Measurements from ENCODE around the gene QRSL1. TPM values are rescaled to one million over a fixed set of nuclear protein-coding genes. Genes with fewer than 3 reads are reported as not detected.
A peak's percentile ranks its signal among the peaks of the same experiment; 100 is the strongest.

The QRSL1 gene
- total RNA-seq, 2 experiments from 2014 or later, result 20.1 to 22.2 TPM

- Mint-ChIP-seq H3K36me3 (peaks cover 15% of the 10 kb centered on the region), H3K4me1 (peaks cover 21% of the 10 kb centered on the region), H3K4me3 (no peak overlapping the region), H3K9me3 (no peaks in the 10 kb centered on the region), H3K27ac (peak overlapping the region; percentile 4), H3K27me3 (no peaks in the 10 kb centered on the region)
- no peak for DNase-seq
Measured at GRCh38 chr6:106637051-106637716, 7.8 kb downstream of the QRSL1 start.

GRCh38 chr6:106637717-106638341, 8.5 kb downstream of the QRSL1 start:
- H3K27me3 Mint-ChIP-seq, result no peaks in the 10 kb centered on the region
- no peaks in the 10 kb centered on the region for H3K9me3 Mint-ChIP-seq
- H3K4me1 Mint-ChIP-seq, result peaks cover 19% of the 10 kb centered on the region
- no peak overlapping the region for H3K4me3 Mint-ChIP-seq
- no peak overlapping the region for H3K27ac Mint-ChIP-seq
- DNase-seq, result no peak
- H3K36me3 Mint-ChIP-seq, result peaks cover 19% of the 10 kb centered on the region

GRCh38 chr6:106639812-106640211, 10.4 kb downstream of the QRSL1 start:
- no peak for DNase-seq
- no peaks in the 10 kb centered on the region for H3K27me3 Mint-ChIP-seq

GRCh38 chr6:106642476-106642875, 13.1 kb downstream of the QRSL1 start:
- no peaks in the 10 kb centered on the region for H3K9me3 Mint-ChIP-seq

More at GRCh38 chr6:106639812-106640211, 10.4 kb downstream of the QRSL1 start:
- Mint-ChIP-seq H3K4me1 (peaks cover 16% of the 10 kb centered on the region), H3K27ac (no peak overlapping the region), H3K9me3 (no peaks in the 10 kb centered on the region), H3K4me3 (no peak overlapping the region), H3K36me3 (peaks cover 25% of the 10 kb centered on the region)

GRCh38 chr6:106643061-106643460, 13.7 kb downstream of the QRSL1 start:
- peaks cover 6% of the 10 kb centered on the region for H3K4me1 Mint-ChIP-seq
- H3K4me3 Mint-ChIP-seq, result no peak overlapping the region
- no peak for DNase-seq
- H3K9me3 Mint-ChIP-seq, result no peaks in the 10 kb centered on the region
- no peak overlapping the region for H3K27ac Mint-ChIP-seq
- H3K27me3 Mint-ChIP-seq, result no peaks in the 10 kb centered on the region
- peaks cover 25% of the 10 kb centered on the region for H3K36me3 Mint-ChIP-seq

More at GRCh38 chr6:106642476-106642875, 13.1 kb downstream of the QRSL1 start:
- Mint-ChIP-seq H3K36me3 (peaks cover 25% of the 10 kb centered on the region), H3K27me3 (no peaks in the 10 kb centered on the region), H3K4me1 (peaks cover 7% of the 10 kb centered on the region), H3K27ac (no peak overlapping the region), H3K4me3 (no peak overlapping the region)
- DNase-seq, result no peak

- Mint-ChIP-seq H3K4me3 (no peak overlapping the region), H3K27ac (peak overlapping the region; percentile 38), H3K9me3 (no peaks in the 10 kb centered on the region), H3K4me1 (no peaks in the 10 kb centered on the region), H3K27me3 (no peaks in the 10 kb centered on the region), H3K36me3 (peaks cover 21% of the 10 kb centered on the region)
- no peak for DNase-seq
Measured at GRCh38 chr6:106648651-106649308, 19.4 kb downstream of the QRSL1 start.

- H3K27me3 Mint-ChIP-seq, result no peaks in the 10 kb centered on the region
- no peak for DNase-seq
- peaks cover 2% of the 10 kb centered on the region for H3K4me1 Mint-ChIP-seq
- H3K9me3 Mint-ChIP-seq, result peaks cover 6% of the 10 kb centered on the region
- no peak overlapping the region for H3K4me3 Mint-ChIP-seq
- peaks cover 69% of the 10 kb centered on the region for H3K36me3 Mint-ChIP-seq
- no peak overlapping the region for H3K27ac Mint-ChIP-seq
Measured at GRCh38 chr6:106658469-106658868, 29.1 kb downstream of the QRSL1 start.

GRCh38 chr6:106659859-106660258, 30.5 kb downstream of the QRSL1 start:
- Mint-ChIP-seq H3K4me1 (peaks cover 6% of the 10 kb centered on the region), H3K36me3 (peaks cover 68% of the 10 kb centered on the region), H3K27ac (no peak overlapping the region), H3K4me3 (no peak overlapping the region), H3K9me3 (peaks cover 6% of the 10 kb centered on the region), H3K27me3 (no peaks in the 10 kb centered on the region)
- DNase-seq, result no peak

GRCh38 chr6:106662458-106662857, 33.1 kb downstream of the QRSL1 start:
- H3K36me3 Mint-ChIP-seq, result peaks cover 53% of the 10 kb centered on the region
- H3K27me3 Mint-ChIP-seq, result no peaks in the 10 kb centered on the region
- no peak overlapping the region for H3K4me3 Mint-ChIP-seq
- H3K27ac Mint-ChIP-seq, result no peak overlapping the region
- peaks cover 6% of the 10 kb centered on the region for H3K4me1 Mint-ChIP-seq
- no peak for DNase-seq
- H3K9me3 Mint-ChIP-seq, result peaks cover 6% of the 10 kb centered on the region

GRCh38 chr6:106666282-106667021, 37.1 kb downstream of the QRSL1 start:
- no peaks in the 10 kb centered on the region for H3K27me3 Mint-ChIP-seq
- H3K4me1 Mint-ChIP-seq, result peaks cover 6% of the 10 kb centered on the region
- H3K27ac Mint-ChIP-seq, result no peak overlapping the region
- no peak for DNase-seq
- H3K36me3 Mint-ChIP-seq, result peaks cover 19% of the 10 kb centered on the region
- no peak overlapping the region for H3K4me3 Mint-ChIP-seq
- H3K9me3 Mint-ChIP-seq, result no peaks in the 10 kb centered on the region

GRCh38 chr6:106667022-106667402, 37.6 kb downstream of the QRSL1 start:
- no peak overlapping the region for H3K4me3 Mint-ChIP-seq
- peaks cover 19% of the 10 kb centered on the region for H3K36me3 Mint-ChIP-seq
- H3K27ac Mint-ChIP-seq, result no peak overlapping the region
- peaks cover 6% of the 10 kb centered on the region for H3K4me1 Mint-ChIP-seq
- no peak for DNase-seq
- H3K9me3 Mint-ChIP-seq, result no peaks in the 10 kb centered on the region
- no peaks in the 10 kb centered on the region for H3K27me3 Mint-ChIP-seq

GRCh38 chr6:106670236-106670635, 40.9 kb downstream of the QRSL1 start:
- no peak for DNase-seq
- Mint-ChIP-seq H3K4me1 (no peaks in the 10 kb centered on the region), H3K27me3 (no peaks in the 10 kb centered on the region), H3K36me3 (peaks cover 5% of the 10 kb centered on the region), H3K9me3 (no peaks in the 10 kb centered on the region), H3K4me3 (no peak overlapping the region), H3K27ac (no peak overlapping the region)

- no peak for DNase-seq
- H3K9me3 Mint-ChIP-seq, result no peaks in the 10 kb centered on the region
- no peaks in the 10 kb centered on the region for H3K36me3 Mint-ChIP-seq
- H3K27me3 Mint-ChIP-seq, result no peaks in the 10 kb centered on the region
- no peaks in the 10 kb centered on the region for H3K4me1 Mint-ChIP-seq
- no peak overlapping the region for H3K4me3 Mint-ChIP-seq
- no peak overlapping the region for H3K27ac Mint-ChIP-seq
Measured at GRCh38 chr6:106671651-106672050, 42.3 kb downstream of the QRSL1 start.

- Mint-ChIP-seq H3K4me3 (no peak overlapping the region), H3K27ac (no peak overlapping the region), H3K4me1 (no peaks in the 10 kb centered on the region), H3K36me3 (no peaks in the 10 kb centered on the region), H3K9me3 (no peaks in the 10 kb centered on the region), H3K27me3 (no peaks in the 10 kb centered on the region)
- DNase-seq, result no peak
Measured at GRCh38 chr6:106674541-106675229, 45.3 kb downstream of the QRSL1 start.

GRCh38 chr6:106677282-106677681, 47.9 kb downstream of the QRSL1 start:
- no peaks in the 10 kb centered on the region for H3K4me1 Mint-ChIP-seq
- H3K27me3 Mint-ChIP-seq, result no peaks in the 10 kb centered on the region
- H3K9me3 Mint-ChIP-seq, result no peaks in the 10 kb centered on the region
- H3K4me3 Mint-ChIP-seq, result no peak overlapping the region
- no peak for DNase-seq
- no peak overlapping the region for H3K27ac Mint-ChIP-seq
- no peaks in the 10 kb centered on the region for H3K36me3 Mint-ChIP-seq
